Loucy (cell line): ENCODE measurements around the gene BTD.

Source experiments
- CTCF ChIP-seq: fragments of 200-600 bp; sonication (generic); conservative IDR thresholded peaks from 2 replicates; pipeline ENCODE4 v1.5.1; 2014; ENCODE audit warnings: mild to moderate bottlenecking, antibody characterized with exemption, low read length
- EZH2phosphoT487 ChIP-seq: fragments of 200-600 bp; IDR thresholded peaks from 2 replicates; pipeline ENCODE4 v1.6.1; 2018; ENCODE audit warnings: antibody characterized with exemption, mild to moderate bottlenecking, moderate library complexity, borderline replicate concordance

- TF ChIP-seq CTCF = no peak
- no peak for TF ChIP-seq EZH2phosphoT487
These were observed 49.6 kb upstream of the BTD start for GRCh38 chr3:15551902-15552301.
